Osteoblast (primary cell): ENCODE results near the gene ERC1. TPM values are rescaled to one million over a fixed set of nuclear protein-coding genes. Genes with fewer than 3 reads are reported as not detected.

Experiments
- DNase-seq: peaks from one replicate; pipeline ENCODE4 v3.0.0; 2011; ENCODE audit warnings: low spot score, mixed read lengths; ENCODE audit not compliant: insufficient read length; ENCODE audit errors: missing footprints
- H2AFZ ChIP-seq: 2 replicates; pipeline ENCODE4 v1.6.0; 2011; ENCODE audit warnings: mild to moderate bottlenecking, low read length
- H3K27ac ChIP-seq: 2 replicates; pipeline ENCODE4 v1.5.1; 2011; ENCODE audit warnings: mild to moderate bottlenecking, low read depth, low read length, moderate library complexity
- H3K27me3 ChIP-seq: 2 replicates; pipeline ENCODE4 v1.6.0; 2012; ENCODE audit warnings: mild to moderate bottlenecking, control low read depth, inconsistent platforms, low read length, moderate library complexity; ENCODE audit not compliant: insufficient read depth
- H3K36me3 ChIP-seq: 2 replicates; pipeline ENCODE4 v1.5.1; 2011; ENCODE audit warnings: mild to moderate bottlenecking, low read length, control low read depth, moderate library complexity; ENCODE audit not compliant: insufficient read depth
- H3K4me1 ChIP-seq: 2 replicates; pipeline ENCODE4 v1.5.1; 2011; ENCODE audit warnings: mild to moderate bottlenecking, low read length, control low read depth, moderate library complexity; ENCODE audit not compliant: insufficient read depth
- H3K4me2 ChIP-seq: 2 replicates; pipeline ENCODE4 v1.6.0; 2011; ENCODE audit warnings: mild to moderate bottlenecking, low read length; ENCODE audit not compliant: insufficient read depth
- H3K4me3 ChIP-seq: fragments of 200-600 bp; sonication (generic); 3 replicates; pipeline ENCODE4 v1.5.1; 2012; ENCODE audit warnings: mild to moderate bottlenecking, low read length, inconsistent platforms; ENCODE audit not compliant: insufficient read depth
- H3K79me2 ChIP-seq: 2 replicates; pipeline ENCODE4 v1.6.0; 2012; ENCODE audit warnings: mild to moderate bottlenecking, low read length, control low read depth, inconsistent platforms; ENCODE audit not compliant: insufficient read depth
- H3K9me3 ChIP-seq: 2 replicates; pipeline ENCODE4 v1.5.1; 2011; ENCODE audit warnings: low read depth, low read length, control low read depth
- H4K20me1 ChIP-seq: 2 replicates; pipeline ENCODE4 v1.6.0; 2012; ENCODE audit warnings: mild to moderate bottlenecking, low read length, control low read depth; ENCODE audit not compliant: insufficient read depth
- CTCF ChIP-seq: IDR thresholded peaks from 2 replicates; pipeline ENCODE4 v1.5.1; 2011; ENCODE audit warnings: mild to moderate bottlenecking, low read depth, low read length, moderate library complexity; ENCODE audit errors: extremely low read depth
- total RNA-seq: library from RNA; depleted of rRNA; stranded (reverse); fragments of >200 nt; gene quantifications from 2 replicates; pipeline ENCODE4 v1.2.3, GENCODE V29; 2012

Gene ERC1
- total RNA-seq, 1 donor, result 36.2 TPM

GRCh38 chr12:1533602-1534304, 542.7 kb downstream of the ERC1 start:
- H2AFZ ChIP-seq, result no peak overlapping the region
- H3K36me3 ChIP-seq, result no peaks in the 10 kb centered on the region
- peak overlapping the region; percentile 55 for H3K27ac ChIP-seq
- H4K20me1 ChIP-seq, result peaks cover 66% of the 10 kb centered on the region
- H3K27me3 ChIP-seq, result no peaks in the 10 kb centered on the region
- no peaks in the 10 kb centered on the region for H3K9me3 ChIP-seq
- peak; percentile 98 for DNase-seq
- no peak for TF ChIP-seq CTCF
- peak overlapping the region; percentile 81 for H3K4me3 ChIP-seq
- peak overlapping the region; percentile 78 for H3K4me2 ChIP-seq
- peaks cover 90% of the 10 kb centered on the region for H3K79me2 ChIP-seq
- H3K4me1 ChIP-seq, result peaks cover 47% of the 10 kb centered on the region

- Histone ChIP-seq H3K4me1 (peaks cover 38% of the 10 kb centered on the region), H2AFZ (no peak overlapping the region), H3K27ac (peak overlapping the region; percentile 34), H3K4me2 (peak overlapping the region; percentile 78), H3K9me3 (no peaks in the 10 kb centered on the region), H3K27me3 (no peaks in the 10 kb centered on the region), H3K4me3 (no peak overlapping the region), H3K36me3 (no peaks in the 10 kb centered on the region), H4K20me1 (peaks cover 76% of the 10 kb centered on the region), H3K79me2 (peaks cover 94% of the 10 kb centered on the region)
- no peak for TF ChIP-seq CTCF
- DNase-seq, result peak; percentile 87
These were observed 543.7 kb downstream of the ERC1 start for GRCh38 chr12:1534748-1535147.

- no peak overlapping the region for H2AFZ ChIP-seq
- H3K4me2 ChIP-seq, result no peak overlapping the region
- H3K27me3 ChIP-seq, result no peaks in the 10 kb centered on the region
- no peaks in the 10 kb centered on the region for H3K9me3 ChIP-seq
- no peak for DNase-seq
- TF ChIP-seq CTCF, result no peak
- no peak overlapping the region for H3K4me3 ChIP-seq
- peaks cover 50% of the 10 kb centered on the region for H3K4me1 ChIP-seq
- H4K20me1 ChIP-seq, result peaks cover 90% of the 10 kb centered on the region
- H3K79me2 ChIP-seq, result peaks cover 100% of the 10 kb centered on the region
- no peak overlapping the region for H3K27ac ChIP-seq
- no peaks in the 10 kb centered on the region for H3K36me3 ChIP-seq
These were observed 545.8 kb downstream of the ERC1 start for GRCh38 chr12:1536817-1537216.

GRCh38 chr12:1539135-1539534, 548.1 kb downstream of the ERC1 start:
- TF ChIP-seq CTCF, result no peak
- Histone ChIP-seq H3K79me2 (peaks cover 100% of the 10 kb centered on the region), H3K4me2 (no peak overlapping the region), H3K9me3 (no peaks in the 10 kb centered on the region), H3K4me3 (no peak overlapping the region), H3K4me1 (peaks cover 31% of the 10 kb centered on the region), H3K27me3 (no peaks in the 10 kb centered on the region), H3K27ac (no peak overlapping the region), H4K20me1 (peaks cover 88% of the 10 kb centered on the region), H3K36me3 (no peaks in the 10 kb centered on the region), H2AFZ (no peak overlapping the region)
- DNase-seq, result no peak
